Smooth muscle cell (in vitro differentiated cells): ENCODE results near the gene ADISSP. TPM values are rescaled to one million over a fixed set of nuclear protein-coding genes. Genes with fewer than 3 reads are reported as not detected.

Source experiments
- DNase-seq: peaks from one replicate; lab custom pipeline; 2025; ENCODE audit not compliant: unreplicated experiment; lab: John Stamatoyannopoulos, UW
- H2AFZ ChIP-seq: fragments of 200-600 bp; sonication (generic); 2 replicates; pipeline ENCODE4 v1.6.0; 2016; ENCODE audit warnings: antibody characterized with exemption, low read depth, mild to moderate bottlenecking
- H3F3A ChIP-seq: fragments of 200-600 bp; sonication (generic); 2 replicates; pipeline ENCODE4 v1.6.0; 2017; ENCODE audit warnings: antibody characterized with exemption, low read depth
- H3K27ac ChIP-seq: fragments of 200-600 bp; sonication (generic); 2 replicates; pipeline ENCODE4 v1.5.1; 2016; ENCODE audit warnings: low read depth, mild to moderate bottlenecking
- H3K27me3 ChIP-seq: fragments of 200-600 bp; sonication (generic); 2 replicates; pipeline ENCODE4 v1.6.1; 2016; ENCODE audit warnings: low read depth, mild to moderate bottlenecking
- H3K36me3 ChIP-seq: fragments of 200-600 bp; sonication (generic); 2 replicates; pipeline ENCODE4 v1.5.1; 2016; ENCODE audit warnings: low read depth
- H3K4me1 ChIP-seq: fragments of 200-600 bp; sonication (generic); 2 replicates; pipeline ENCODE4 v1.5.1; 2016; ENCODE audit warnings: low read depth
- H3K4me2 ChIP-seq: fragments of 200-600 bp; sonication (generic); 2 replicates; pipeline ENCODE4 v1.6.0; 2016; ENCODE audit warnings: mild to moderate bottlenecking
- H3K4me3 ChIP-seq: fragments of 200-600 bp; sonication (generic); 2 replicates; pipeline ENCODE4 v1.5.1; 2016; ENCODE audit warnings: mild to moderate bottlenecking
- H3K79me2 ChIP-seq: fragments of 200-600 bp; sonication (generic); 2 replicates; pipeline ENCODE4 v1.6.0; 2016; ENCODE audit warnings: low read depth, mild to moderate bottlenecking
- H3K9ac ChIP-seq: fragments of 200-600 bp; sonication (generic); 2 replicates; pipeline ENCODE4 v1.6.0; 2016; ENCODE audit warnings: low read depth
- H3K9me3 ChIP-seq: fragments of 200-600 bp; sonication (generic); replicated peaks from 2 replicates; pipeline ENCODE4 v1.5.1; 2016; ENCODE audit warnings: low read depth
- H4K20me1 ChIP-seq: fragments of 200-600 bp; sonication (generic); 2 replicates; pipeline ENCODE4 v1.6.0; 2016; ENCODE audit warnings: low read depth
- CTCF ChIP-seq: fragments of 200-600 bp; sonication (generic); IDR thresholded peaks from 2 replicates; pipeline ENCODE4 v1.5.1; 2017; ENCODE audit warnings: borderline replicate concordance, mild to moderate bottlenecking, antibody characterized with exemption; ENCODE audit not compliant: insufficient read depth, poor library complexity, severe bottlenecking
- WGBS: methylation state at CpG from one replicate; pipeline ENCODE4 v1.1.7; 2016; ENCODE audit warnings: low lambda C conversion rate; 5-methylcytosine and 5-hydroxymethylcytosine counted together
- polyA plus RNA-seq: library from polyadenylated mRNA; unstranded; fragments of >200 nt; fragmentation: Nextera tagmentation; extraction: Ambion mirVana; gene quantifications from 2 replicates; pipeline ENCODE4 v1.2.1, GENCODE V29; 2016
- total RNA-seq: library from RNA; depleted of rRNA; stranded (reverse); fragments of >200 nt; gene quantifications from 2 replicates; pipeline ENCODE4 v1.2.3, GENCODE V29; 2014

The ADISSP gene
- total and polyA plus RNA-seq, 2 experiments from 2014 or later = 7.6 to 46.7 TPM

DNA sequence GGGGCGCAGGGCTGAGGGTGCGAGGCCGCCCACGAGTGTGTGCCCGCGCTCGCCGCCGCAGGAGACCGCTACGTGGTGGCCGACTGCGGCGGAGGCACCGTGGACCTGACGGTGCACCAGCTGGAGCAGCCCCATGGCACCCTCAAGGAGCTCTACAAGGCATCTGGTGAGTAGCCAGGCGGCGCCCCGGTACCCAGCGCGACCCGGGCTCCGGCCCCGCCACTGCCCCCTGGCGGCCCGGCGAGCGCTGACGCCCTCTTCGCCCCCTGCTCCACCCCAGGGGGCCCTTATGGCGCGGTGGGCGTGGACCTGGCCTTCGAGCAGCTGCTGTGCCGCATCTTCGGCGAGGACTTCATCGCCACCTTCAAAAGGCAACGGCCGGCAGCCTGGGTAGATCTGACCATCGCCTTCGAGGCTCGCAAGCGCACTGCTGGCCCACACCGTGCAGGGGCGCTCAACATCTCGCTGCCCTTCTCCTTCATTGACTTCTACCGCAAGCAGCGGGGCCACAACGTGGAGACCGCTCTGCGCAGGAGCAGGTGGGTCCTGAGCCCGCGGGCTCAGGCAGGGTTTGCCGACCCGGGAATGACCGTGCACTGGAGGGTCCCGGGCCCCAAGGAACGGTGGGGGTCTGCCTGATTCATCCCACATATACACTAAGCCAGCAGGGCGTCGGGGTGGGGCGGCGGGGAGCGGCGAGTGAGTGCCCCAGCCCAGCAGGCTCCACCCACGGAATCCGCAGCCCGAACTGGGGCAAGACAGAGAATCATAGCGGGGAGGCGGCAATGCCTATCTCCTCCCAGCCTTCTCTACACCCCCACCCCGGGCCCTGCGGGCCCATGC lies 17.6 kb downstream of the ADISSP start:
- Histone ChIP-seq H3K4me3 (no peak overlapping the region), H3K27me3 (peaks cover 48% of the 10 kb centered on the region), H3K4me1 (peaks cover 5% of the 10 kb centered on the region), H3F3A (peaks cover 2% of the 10 kb centered on the region), H3K79me2 (no peaks in the 10 kb centered on the region), H3K4me2 (peak overlapping the region; percentile 62), H3K9me3 (no peaks in the 10 kb centered on the region), H3K9ac (no peak overlapping the region), H3K27ac (no peak overlapping the region), H3K36me3 (no peaks in the 10 kb centered on the region), H2AFZ (no peak overlapping the region), H4K20me1 (peaks cover 7% of the 10 kb centered on the region)
- WGBS = 16% methylated on average over 61 of the region's 72 CpGs
- TF ChIP-seq CTCF = peak; percentile 91
- DNase-seq = peak; percentile 13

- H3K4me1 ChIP-seq = peaks cover 5% of the 10 kb centered on the region
- H3K4me2 ChIP-seq = peak overlapping the region; percentile 62
- H3F3A ChIP-seq = peaks cover 2% of the 10 kb centered on the region
- no peaks in the 10 kb centered on the region for H3K9me3 ChIP-seq
- no peak overlapping the region for H2AFZ ChIP-seq
- H3K27ac ChIP-seq = no peak overlapping the region
- WGBS = 80% methylated on average over 22 of the region's 24 CpGs
- peaks cover 7% of the 10 kb centered on the region for H4K20me1 ChIP-seq
- no peak for DNase-seq
- H3K36me3 ChIP-seq = no peaks in the 10 kb centered on the region
- TF ChIP-seq CTCF = no peak
- no peaks in the 10 kb centered on the region for H3K79me2 ChIP-seq
- H3K4me3 ChIP-seq = no peak overlapping the region
- no peak overlapping the region for H3K9ac ChIP-seq
- H3K27me3 ChIP-seq = peaks cover 48% of the 10 kb centered on the region
Observed at GRCh38 chr20:3749087-3749688, 18.4 kb downstream of the ADISSP start.

GRCh38 chr20:3748073-3748472 lies 19.5 kb downstream of the ADISSP start:
- no peaks in the 10 kb centered on the region for H3K9me3 ChIP-seq
- H3K4me2 ChIP-seq = no peak overlapping the region
- DNase-seq = no peak
- 95% methylated on average over 16 of the region's 16 CpGs for WGBS
- no peak overlapping the region for H3K27ac ChIP-seq
- peaks cover 2% of the 10 kb centered on the region for H3F3A ChIP-seq
- peaks cover 5% of the 10 kb centered on the region for H3K4me1 ChIP-seq
- peaks cover 48% of the 10 kb centered on the region for H3K27me3 ChIP-seq
- H2AFZ ChIP-seq = no peak overlapping the region
- no peaks in the 10 kb centered on the region for H3K36me3 ChIP-seq
- H3K4me3 ChIP-seq = no peak overlapping the region
- H4K20me1 ChIP-seq = peaks cover 7% of the 10 kb centered on the region
- no peak overlapping the region for H3K9ac ChIP-seq
- TF ChIP-seq CTCF = no peak
- H3K79me2 ChIP-seq = no peaks in the 10 kb centered on the region
